Transverse colon (tissue), 4 donors: ENCODE measurements around the gene GCNT2.
"Not testable (repeated sequence)": the region's sequence is repeated elsewhere in the genome, so short reads cannot be mapped to it uniquely, and the experiment has no call there.

ENCODE experiments used
- EP300 ChIP-seq: sonication (generic); formaldehyde crosslinking; IDR thresholded peaks from one replicate; pipeline ENCODE4 v1.6.1; 2017; ENCODE audit warnings: antibody characterized with exemption, low read depth
- POLR2A ChIP-seq: fragments of 450-650 bp; IDR thresholded peaks from one replicate; pipeline ENCODE4 v1.6.1; 2016; ENCODE audit warnings: antibody characterized with exemption, mild to moderate bottlenecking, moderate library complexity
- POLR2AphosphoS5 ChIP-seq, 3 donors: sonication (generic); formaldehyde crosslinking; IDR thresholded peaks; one replicate each; pipeline ENCODE4 v1.6.1; 2016; ENCODE audit warnings: antibody characterized with exemption in 3 of 3
- TF ChIP-seq, protein P1 (sequence below), 5 experiments: fragments of 200-600 bp in 3 of 5; fragments of 450-650 bp in 2 of 5; sonication (generic) in 3 of 5; IDR thresholded peaks; 1 replicate in 2 of 5; 2 replicates in 3 of 5; pipeline ENCODE4 v1.5.1; 2016 to 2017; ENCODE audit warnings: antibody characterized with exemption in 5 of 5, inconsistent platforms in 3 of 5, mild to moderate bottlenecking in 2 of 5, moderate library complexity in 1 of 5

- not testable (repeated sequence) for TF ChIP-seq POLR2A; EP300; POLR2AphosphoS5 (IDR thresholded peaks at IDR 0.05)
- TF ChIP-seq, protein P1, sequence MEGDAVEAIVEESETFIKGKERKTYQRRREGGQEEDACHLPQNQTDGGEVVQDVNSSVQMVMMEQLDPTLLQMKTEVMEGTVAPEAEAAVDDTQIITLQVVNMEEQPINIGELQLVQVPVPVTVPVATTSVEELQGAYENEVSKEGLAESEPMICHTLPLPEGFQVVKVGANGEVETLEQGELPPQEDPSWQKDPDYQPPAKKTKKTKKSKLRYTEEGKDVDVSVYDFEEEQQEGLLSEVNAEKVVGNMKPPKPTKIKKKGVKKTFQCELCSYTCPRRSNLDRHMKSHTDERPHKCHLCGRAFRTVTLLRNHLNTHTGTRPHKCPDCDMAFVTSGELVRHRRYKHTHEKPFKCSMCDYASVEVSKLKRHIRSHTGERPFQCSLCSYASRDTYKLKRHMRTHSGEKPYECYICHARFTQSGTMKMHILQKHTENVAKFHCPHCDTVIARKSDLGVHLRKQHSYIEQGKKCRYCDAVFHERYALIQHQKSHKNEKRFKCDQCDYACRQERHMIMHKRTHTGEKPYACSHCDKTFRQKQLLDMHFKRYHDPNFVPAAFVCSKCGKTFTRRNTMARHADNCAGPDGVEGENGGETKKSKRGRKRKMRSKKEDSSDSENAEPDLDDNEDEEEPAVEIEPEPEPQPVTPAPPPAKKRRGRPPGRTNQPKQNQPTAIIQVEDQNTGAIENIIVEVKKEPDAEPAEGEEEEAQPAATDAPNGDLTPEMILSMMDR (IDR thresholded peaks at IDR 0.05), result not testable (repeated sequence)
These were observed 1.8 kb upstream of the GCNT2 start for GRCh38 chr6:10519408-10519697.
